Measurements from ENCODE around the gene ARHGAP4.

The ARHGAP4 gene

DNA sequence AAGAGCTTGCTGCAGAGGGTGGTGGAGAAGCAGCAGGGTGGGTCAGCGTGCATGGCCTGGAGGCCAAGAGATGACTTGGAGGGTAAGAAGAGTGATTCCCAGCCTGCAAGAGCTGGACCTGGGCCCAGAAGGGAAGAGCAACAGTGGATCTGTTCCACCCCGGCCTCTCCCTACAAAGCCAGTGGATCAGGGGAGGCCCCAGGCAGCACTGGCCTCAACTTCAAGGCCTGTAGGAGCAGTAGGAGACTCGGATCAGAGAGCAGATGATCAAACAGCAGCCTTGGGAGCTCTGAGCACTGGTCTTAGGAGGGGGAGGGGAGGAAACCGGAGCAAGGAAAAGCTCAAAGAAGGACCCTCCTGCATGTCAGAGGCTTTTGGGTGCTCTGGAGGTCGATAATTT is 47.7 kb downstream of the ARHGAP4 start:
- no peak for DNase-seq

DNA sequence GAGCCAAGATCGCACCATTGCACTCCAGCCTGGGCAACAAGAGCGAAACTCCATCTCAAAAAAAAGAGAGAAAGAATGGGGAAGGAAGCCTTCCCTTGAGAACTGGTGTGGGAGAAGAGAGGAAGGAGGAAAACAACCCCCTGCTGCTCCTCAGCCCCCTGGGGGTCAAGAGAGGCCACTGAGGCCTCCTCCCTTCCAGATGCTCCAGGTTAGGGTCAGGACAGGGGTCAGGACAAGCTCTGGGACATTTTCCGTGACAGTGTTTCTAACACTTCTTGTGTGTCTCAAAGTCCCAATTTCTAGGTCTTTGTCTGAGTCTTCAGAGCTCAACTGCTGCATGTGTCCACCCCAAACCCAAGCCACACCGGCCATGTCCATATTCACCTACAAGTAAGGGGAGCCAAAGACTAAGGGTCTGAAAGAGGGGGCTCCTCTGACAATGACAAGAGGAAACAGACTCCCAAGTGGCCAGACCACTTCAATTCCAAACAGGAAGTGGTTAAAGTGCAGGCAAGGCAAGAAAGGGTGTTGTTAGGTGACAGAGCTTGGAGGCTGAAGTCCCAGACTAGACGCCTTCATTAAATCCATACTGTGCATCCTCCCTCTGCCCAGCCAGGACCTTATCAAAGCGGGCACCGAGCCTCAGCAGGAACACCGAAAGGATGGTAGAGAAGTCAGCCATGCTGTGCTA is 48.3 kb downstream of the ARHGAP4 start:
- DNase-seq, result no peak

DNA sequence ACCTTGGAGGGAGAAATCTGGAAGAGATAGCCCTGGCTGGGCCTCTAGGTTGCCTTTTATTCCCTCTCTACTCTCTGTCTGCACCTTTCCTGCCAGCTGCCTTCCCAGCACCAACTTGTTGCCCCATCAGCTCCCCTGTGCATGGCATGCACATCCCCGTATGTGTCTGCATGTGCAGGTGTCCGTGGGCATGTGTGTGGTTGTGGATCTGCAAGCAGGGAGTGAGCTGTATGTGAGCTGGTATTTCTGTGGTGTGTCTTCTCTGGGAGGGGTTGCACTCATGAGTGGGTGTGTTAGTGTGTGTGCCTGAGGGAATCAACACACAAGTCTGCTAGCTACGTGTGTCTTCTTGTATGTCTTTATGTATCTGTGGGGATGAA is 50.0 kb downstream of the ARHGAP4 start:
- DNase-seq, result no peak

DNA sequence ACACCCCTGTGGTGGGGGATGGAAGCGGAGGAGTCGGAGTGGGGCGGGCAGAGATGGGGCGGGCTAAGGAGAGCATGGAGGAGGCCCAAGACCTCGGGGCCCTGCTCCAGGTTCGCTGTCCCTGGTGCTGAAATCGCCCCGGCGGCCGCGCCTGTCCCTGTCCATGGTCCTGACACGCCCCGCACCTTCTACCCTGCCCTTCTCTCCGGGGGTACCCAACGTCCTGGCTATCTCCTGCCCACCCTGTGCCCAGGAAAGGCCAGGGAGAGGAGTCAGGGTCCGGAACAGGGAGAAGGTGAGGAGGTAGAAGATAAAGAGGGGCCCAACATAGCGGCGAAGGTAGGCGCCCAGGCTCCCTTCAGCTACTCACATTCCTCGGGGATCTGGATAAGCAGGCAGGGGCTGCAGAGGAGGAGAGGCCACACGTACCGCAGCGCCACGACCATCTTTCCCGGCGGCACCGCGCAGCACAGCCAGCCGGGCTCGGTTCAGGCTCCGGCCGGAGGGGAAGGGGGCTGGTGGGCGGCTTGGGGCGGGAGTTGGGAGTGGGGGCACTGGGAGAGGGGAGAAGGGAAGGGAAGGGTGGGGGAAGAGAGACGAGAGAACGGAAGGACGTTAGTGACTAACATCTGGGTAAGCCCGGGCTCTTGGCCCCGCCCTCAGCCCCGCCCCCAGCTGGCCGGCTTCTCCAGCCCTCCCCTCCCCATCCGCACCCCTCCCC is 50.5 kb downstream of the ARHGAP4 start:
- peak; percentile 28 to 62 (median 45) for DNase-seq

DNA sequence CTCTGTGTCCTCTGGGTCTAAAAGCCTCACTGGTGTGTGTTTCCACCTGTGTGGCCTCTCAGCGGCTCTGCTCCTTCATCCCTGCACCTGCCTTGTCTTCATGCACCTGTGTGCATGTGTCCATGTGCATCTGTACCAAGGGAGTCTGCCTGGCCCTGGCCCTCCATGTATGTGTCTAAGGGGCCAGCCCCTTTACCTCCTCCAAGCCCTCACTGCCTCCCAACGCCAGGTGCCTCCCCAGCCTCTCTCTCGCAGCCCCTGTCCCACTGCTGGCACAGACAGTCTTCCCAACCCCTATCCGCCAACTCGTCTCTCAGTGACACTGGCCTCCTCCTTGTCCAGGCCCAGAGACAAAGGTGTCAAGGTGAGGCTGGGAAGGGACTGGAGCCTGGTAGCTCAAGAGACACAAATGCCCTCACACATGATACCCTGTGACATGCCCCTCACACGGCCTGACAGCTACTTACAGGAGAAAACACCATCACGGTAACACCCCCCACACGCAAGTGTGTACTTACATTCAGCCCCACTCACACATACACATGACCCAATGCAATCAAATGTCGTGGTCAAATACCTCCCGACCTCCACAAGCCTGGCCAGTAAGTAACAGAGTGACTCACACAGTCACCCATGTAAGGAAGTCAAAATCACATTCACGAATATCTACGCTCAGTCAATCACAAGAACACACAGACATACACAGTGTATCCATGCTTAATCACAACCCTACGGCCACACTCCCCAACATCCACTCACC is 51.5 kb downstream of the ARHGAP4 start:
- DNase-seq, result no peak

DNA sequence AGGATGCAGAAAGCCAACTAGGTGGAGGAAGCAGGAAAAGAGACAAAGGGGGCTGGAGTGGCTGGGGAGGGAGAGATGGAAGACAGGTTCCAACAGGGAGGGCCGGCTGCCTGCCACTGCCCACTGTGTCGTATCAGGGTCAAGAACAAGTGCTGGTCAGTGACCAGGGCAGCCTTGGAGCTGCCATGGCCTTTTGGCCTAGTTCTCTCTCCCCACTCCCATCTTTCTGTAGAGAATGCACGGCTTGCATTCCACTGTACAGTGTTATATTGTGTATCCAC is 52.0 kb downstream of the ARHGAP4 start:
- no peak for DNase-seq

DNA sequence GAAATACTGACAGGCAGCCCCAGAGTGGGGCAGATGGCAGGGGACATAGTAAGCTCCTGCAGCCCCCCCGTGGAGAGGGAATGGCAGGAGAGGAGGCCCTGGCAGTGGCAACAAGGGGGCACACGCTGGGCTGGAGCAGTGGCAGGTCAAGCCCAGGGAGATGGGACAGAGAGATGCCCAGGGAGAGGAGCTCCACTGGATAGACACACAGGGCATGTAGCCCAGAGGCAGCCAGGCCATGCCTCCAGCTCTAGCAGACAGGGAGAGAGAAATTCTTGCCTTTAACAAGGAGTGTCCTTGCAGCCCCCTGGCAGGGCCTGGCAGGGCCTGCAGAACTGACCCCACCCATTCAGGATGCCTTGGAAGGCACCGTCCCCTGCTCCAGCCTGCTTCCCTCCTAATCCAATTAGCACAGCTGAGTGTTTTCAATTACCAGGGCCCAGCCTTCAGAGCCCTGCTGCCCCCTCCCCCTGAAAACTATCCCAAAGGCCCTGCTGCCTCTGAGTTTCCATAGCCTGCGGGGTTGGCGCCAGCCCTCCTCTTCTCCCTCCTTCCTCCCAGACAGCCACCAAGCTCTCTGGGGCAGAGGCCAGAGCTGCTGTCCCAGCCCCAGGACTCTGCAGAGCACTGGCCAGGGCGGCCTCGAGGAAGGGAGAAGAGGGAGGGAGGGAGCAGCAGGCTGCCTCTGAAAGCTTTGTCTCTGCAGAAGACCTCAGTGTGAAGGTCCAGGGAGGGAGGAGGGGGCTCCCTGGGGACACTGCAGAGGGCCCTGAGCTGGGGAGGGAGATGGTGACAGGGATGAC is 52.6 kb downstream of the ARHGAP4 start:
- DNase-seq, result no peak

DNA sequence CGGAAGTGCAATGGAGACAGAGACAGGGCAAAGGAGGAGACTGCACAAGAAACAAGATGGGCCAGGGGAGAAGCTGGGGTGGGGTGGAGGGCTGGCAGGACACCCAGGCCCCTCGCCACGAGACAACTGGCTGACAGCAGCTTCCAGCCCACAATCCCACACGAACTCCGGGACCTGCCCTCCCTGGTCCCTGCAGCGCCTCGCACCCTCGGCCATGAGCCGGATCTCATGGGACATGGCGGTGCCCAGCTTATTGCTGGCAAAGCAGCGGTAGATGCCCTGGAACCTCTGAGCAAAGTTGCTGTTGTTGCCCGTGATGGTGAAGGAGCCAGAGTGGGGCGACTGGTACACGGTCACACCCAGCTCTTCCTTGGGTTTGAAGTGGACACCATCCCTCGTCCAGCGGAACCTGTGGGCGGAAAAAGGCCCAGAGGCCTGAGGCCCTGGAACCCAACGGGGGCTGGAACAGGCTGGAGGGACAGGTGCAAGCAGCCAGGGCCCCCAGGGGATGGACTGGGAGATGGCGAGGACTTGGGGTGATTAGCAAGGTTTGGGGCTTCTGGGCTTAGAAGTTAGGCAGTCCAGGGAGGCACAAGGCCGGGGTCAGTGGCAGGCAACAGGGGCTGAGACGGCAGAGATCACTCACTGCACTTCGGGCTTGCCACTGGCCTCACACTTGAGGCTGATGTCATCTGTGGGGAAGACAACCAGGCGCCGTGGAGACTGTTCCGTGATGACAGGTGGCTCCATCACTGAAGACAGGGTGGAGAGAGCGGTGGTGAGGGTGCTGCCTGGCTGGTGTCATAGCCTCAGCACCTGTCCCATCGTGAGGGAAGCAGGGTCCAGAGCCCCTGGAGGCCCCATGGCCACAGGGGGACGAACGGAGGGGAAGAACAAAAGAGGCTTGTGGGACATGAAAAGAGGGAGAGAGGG is 53.9 kb downstream of the ARHGAP4 start:
- DNase-seq, result no peak

DNA sequence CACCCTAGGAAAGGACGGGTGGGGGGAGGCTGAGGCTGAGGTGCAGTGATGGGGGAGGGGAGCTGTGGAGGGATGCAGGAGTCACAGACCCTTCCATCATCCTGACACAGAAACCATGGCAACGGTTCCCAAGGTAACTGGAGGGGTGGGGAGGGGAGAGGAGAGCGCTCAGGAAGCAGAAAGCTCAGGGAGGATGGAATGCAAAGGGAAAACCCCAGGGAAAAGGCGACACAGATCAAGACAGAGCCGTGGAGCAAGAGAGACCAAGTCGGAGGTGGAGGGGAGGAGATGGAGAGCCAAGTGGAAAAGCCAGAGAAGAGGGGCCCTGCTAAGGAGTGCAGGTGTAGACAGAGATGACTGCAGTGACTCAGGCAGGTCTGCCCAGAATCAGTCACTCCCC is 54.6 kb downstream of the ARHGAP4 start:
- no peak for DNase-seq

DNA sequence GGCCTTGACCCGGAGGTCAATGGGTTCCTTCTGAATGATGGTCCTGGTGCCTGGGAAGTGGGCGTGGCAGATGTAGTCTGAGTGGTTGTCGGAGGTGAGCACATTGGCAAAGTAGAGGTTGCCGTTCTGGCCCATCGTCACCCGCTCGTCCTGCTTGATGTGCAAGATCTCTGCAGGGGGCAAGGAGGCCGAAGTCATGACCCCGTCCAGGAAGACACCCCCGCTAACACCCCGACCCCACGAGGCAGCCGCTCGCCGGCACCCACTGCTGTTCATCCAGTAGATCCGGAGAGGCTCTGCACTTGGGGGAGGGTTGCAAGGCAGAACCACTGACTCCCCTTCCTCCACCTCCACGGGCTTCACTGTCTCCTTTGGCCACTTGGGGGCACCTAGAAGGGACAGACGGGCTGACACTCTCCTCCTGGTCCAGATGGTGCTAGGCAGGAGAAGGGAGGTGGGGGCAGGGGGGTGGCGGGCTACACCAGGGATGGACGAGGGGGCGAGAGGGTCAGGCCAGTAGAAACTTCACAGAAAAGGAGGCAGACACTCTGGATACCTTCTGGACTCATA is 55.2 kb downstream of the ARHGAP4 start:
- DNase-seq, result peak in 1 of 3 donors; percentile 19

DNA sequence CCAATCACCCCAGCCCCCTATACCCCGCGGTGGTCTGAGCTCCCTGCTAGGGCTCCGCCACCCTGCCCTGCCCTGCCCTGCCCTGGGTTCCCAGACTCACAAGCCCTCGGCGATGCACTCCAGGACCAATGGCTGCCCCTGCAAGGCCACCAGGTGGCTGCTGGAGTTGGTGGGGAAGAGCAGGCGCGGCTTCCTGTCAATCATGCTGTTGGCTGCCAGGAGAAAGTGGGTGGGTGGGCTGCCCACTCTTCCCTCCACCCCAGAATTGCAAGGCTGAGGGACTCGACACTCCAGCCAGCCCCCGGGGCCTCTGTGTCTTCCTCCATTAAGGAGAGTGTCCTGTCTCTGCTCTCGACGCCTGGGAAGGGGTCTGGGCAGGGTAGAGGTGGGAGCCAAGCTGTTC is 55.8 kb downstream of the ARHGAP4 start:
- DNase-seq, result no peak

DNA sequence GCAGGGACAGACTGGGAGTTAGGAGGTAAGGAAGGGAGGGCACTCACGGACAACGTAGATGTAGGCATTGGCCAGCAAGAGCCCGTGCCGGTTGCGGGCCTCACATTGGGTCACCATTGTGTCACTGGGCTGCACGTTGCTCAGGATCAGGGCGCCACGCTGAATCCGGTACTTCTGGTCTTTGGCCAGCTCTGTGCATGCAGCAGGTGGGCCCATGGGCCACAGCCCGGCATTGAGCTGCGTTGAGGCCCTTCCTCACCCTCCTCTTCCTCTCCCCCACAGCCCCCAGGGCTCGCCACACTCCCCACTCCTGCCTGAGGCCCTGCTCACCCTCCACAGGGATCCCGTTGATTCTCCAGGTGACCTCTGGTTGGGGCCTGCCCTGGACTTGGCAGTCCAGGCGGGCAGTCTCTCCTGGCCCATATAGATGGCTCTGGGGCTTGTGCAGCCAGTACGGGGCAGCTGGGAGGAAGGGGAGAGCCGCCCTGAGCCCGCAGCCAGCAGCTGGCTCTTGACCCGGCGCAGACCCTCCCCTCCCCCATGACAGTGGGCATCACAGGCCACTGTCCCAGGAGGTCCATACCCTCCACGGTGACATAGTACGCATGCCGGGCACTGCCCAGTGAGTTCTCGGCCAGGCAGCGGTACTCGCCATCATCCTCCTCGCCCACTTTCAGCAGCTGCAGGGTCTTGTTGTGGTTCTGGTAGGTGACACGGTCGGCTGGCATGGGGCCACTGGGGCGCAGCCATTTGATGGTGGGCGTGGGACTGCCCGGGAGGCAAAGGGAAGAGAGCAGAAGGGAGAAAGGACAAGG is 56.4 kb downstream of the ARHGAP4 start:
- DNase-seq, result no peak

DNA sequence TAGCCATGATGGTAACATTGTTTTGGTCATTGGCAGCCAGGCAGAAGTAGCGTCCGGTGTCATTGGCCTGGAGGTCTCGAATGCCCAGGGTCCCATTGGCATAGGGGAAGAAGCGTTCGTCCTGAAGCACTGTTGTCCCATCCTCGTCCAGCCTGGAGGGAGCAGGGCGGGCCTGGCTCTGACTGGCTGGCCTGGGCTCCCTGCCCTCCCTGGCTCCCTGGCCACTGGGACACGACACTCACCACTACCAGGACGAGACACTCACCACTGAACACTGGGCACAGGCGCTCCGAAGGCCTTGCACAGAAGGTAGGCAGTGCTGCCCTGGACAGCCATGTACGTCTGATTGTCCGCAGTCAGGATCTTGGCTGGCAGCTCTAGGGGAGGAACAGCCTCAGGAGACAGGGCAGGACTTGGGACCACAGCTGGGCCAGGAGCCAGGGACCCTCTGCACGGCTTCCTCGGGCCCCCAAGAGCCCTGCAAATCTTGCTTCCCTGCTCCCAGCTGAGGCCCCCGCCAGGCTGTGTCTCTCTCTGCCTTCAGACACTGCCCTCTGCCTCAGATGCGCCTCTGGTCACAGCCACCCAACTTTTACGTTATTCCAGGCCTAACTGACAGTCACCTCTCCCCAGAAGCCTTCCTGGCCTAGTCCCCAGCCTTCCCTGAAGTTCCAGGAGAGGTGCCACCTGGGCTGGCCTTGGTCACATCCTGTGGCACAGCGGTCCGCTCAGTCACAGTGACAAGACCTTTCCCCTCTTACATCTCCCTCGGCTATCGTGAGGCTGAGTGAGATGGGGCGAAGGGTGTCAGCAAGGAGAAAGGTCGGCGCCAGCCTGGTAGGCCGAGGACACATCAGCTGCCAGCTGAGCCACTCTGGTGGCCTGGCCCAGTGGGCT is 57.2 kb downstream of the ARHGAP4 start:
- no peak for DNase-seq

DNA sequence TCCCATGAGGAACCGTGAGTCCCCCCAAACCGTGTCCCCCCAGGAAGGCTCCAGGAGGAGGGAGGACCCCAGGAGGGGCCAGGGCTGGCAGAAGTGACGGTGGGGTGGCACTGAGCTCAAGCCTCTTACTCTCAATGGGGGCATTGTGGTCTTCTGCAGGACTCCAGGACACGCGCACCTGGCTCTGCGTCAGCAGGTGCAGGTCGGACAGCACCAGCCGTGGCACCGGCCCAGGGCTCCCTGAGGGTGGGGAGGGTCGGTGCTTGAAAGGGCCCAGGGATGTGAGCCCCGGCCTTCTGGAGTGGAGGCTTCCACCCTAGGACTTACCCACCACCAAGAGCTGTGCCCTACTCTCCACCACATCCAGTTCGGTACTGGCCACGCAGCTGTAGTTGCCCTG is 58.4 kb downstream of the ARHGAP4 start:
- no peak for DNase-seq

DNA sequence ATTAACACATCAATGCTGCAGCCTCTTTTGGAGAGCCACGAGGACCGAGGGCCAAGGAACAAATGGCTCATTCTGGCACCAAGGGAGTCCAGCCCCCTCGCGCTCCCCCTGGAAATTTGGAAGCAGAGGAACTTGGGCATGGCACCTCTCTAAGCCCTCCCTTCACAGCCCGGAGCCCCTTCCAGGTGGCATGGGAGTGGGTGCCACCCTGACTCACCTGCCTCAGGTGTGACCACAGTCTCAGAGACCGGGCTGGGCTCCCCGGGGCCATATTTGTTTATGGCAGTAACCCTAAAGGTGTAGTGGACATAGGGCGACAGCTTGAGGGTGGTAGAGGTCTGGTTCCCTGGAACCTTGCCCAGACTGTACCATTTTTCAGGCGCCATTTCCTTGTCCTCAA is 58.9 kb downstream of the ARHGAP4 start:
- DNase-seq, result no peak

DNA sequence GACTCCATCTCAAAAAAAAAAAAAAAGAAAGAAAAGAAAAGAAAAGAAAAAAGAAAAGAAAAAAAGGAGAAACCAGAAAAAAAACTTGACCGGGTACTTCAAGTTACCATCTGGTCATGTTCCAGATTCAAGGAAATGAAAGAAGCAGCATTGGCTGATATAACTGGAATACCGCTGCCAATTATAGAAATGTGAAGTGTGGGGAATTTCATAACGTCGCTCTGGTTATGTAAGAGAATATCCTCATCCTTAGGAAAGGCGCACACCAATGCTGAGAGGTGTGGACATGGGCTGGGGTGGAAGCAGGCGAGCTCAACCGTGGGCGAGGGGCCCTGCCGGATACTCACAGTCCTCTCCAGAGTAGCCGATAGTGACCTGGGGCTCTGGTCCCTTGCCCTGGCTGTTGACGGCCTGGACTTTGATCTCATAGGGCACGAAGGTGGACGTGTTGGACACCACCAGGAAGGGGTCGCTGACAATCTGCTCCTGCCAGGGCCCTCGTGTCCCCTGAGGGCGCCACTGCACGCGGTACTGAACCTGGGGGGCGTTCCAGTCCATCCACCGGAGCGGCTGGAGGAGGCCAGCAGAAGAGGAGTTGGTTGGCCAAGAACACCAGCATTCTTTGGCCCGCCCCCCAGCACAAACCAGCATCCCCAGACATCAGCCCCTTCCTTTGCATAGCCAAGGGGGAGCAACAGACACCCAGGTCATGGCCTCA is 59.6 kb downstream of the ARHGAP4 start:
- DNase-seq, result no peak

DNA sequence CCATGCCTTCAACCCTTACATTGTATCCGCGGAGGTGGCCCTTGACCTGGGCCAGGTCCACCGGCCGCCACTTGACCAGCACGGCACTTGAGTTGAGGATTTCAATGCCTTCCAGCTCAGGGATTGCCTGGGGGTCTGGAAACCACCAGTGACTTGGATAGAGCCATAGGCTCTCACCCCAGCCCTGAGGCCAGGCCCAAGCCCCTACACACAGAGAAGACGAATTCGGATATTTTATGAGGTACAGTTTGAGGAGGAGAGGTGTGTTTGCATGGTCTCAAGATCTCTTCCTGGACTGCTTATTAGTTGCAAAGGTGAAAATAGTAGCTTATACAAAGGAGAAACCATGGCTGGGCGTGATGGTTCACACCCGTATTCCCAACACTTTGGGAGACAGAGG is 60.4 kb downstream of the ARHGAP4 start:
- no peak for DNase-seq

DNA sequence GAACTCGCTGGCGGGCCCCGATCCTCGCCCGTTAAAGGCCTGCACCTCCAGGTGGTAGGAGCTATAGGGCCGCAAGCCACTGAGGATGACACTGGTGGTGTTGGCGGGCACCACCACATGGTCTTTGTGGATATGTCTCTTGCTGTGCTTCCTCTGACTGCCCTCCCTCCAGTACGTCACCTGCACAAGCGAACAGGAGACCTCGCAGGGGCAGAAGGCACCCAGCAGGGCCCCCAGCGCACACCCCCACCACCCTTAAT is 60.8 kb downstream of the ARHGAP4 start:
- no peak for DNase-seq

DNA sequence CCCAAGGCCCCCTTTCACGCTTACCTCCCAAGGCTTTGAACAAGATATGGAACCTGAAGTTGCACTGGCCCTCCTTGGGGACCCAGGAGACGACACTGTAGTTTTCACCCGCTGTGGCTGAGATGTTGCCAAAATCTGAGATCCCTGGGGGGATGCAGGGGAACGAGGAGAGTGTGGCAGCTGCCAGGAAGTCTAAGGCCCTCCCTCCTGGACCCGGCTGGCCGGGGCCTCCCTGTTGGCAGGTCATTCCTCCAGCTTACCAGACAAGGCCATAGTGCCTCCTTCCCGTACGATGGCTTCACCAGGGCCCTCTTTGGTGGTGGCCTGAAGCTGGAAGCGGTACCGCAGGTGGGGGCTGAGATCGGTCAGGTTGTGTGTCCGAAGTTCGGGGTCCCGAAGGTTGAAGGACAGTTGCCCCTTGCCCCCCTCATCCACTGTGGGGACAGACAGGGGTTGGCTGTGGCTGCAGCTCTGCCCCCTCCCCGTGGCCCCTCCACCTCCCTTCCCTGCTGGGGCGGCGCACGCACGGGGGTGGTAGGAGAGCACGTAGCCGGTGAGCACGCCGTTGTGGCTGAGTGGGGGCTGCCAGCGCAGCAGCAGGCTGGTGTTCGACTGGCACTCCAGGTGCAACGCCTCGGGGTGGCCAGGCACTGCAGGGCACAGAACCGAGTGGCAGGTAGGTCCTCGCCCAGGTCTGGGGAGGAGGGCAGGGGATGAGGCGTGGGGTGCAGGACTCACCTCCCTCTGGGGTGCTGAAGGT is 61.3 kb downstream of the ARHGAP4 start:
- no peak for DNase-seq
